NCI-H345 treated with DMSO at 0.1 percent for 48 hours (cell line): Measurements from ENCODE around the gene WDR18.

ENCODE experiments used
- DNase-seq: peaks from one replicate; lab custom pipeline; 2025; ENCODE audit not compliant: unreplicated experiment; lab: John Stamatoyannopoulos, UW

The WDR18 gene

DNA sequence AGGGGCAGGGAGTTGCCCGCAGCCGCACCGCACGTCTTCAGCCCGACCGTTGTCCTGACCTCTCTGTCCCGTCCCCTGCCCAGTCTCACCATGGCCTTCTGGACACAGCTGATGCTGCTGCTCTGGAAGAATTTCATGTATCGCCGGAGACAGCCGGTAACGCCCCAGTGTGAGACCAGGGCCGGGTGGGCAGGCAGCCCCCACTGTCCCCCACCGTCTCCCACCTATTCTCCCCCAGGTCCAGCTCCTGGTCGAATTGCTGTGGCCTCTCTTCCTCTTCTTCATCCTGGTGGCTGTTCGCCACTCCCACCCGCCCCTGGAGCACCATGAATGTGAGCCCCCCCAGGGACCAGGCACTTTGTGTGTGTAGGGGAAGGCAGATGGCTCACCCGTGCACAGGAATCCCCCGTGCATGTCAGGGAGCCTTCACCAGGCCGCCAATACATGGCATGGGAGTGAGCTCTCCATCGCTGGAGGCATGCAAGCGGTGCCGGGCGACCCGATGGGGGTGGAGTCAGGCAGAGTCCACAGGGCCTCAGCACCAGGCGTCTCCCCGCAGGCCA lies 57.2 kb downstream of the WDR18 start:
- DNase-seq: no peak

DNA sequence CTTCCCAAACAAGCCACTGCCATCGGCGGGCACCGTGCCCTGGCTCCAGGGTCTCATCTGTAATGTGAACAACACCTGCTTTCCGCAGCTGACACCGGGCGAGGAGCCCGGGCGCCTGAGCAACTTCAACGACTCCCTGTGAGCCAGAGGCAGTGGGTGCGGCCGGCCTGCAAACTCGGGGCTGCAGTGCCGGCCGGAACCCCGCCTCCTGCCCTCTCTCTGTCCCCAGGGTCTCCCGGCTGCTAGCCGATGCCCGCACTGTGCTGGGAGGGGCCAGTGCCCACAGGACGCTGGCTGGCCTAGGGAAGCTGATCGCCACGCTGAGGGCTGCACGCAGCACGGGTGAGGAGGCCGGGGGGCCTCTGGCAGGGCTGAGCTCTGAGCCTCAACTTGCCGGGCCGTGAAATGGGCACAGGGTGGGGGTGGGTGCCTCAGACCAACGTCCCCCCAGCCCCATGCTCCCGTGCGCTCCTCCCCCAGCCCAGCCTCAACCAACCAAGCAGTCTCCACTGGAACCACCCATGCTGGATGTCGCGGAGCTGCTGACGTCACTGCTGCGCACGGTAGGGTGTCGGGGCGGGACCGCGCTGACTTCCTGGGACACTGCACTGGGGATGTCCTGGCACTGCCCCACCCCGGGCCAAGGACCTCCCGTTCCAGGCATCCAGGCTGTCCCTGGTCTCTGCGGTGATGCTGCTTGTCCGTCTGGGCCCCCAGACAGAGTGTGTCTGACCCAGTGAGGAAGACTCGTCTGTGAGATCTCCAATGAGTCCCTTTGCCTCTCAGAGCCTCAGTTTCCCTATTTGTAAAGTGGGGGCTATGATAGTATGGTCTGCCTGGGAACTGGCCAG lies 57.9 kb downstream of the WDR18 start:
- DNase-seq: peak; percentile 5

DNA sequence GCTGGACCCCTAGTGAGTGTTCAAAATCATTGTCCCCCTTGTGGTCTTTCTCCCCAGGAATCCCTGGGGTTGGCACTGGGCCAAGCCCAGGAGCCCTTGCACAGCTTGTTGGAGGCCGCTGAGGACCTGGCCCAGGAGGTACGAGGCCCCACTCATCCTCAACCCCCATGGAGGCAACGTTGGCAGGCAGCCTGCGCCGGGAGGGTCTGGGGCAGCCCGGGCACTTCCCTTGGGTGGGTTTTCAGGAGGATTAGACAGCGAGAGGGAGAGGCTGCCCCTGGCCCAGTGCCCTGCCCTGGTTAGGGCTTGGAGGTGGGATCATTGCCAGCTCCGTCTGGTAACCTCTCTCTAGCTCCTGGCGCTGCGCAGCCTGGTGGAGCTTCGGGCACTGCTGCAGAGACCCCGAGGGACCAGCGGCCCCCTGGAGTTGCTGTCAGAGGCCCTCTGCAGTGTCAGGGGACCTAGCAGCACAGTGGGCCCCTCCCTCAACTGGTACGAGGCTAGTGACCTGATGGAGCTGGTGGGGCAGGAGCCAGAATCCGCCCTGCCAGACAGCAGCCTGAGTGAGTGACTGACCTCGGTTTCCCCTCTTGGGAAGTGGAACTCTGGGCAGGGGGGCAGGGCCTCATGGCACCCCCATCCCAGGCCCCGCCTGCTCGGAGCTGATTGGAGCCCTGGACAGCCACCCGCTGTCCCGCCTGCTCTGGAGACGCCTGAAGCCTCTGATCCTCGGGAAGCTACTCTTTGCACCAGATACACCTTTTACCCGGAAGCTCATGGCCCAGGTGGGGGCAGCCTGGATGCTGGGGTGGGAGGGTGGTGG lies 58.8 kb downstream of the WDR18 start:
- DNase-seq: peak; percentile 17
